Stimulated activated CD8-positive, alpha-beta memory T cell treated with anti-CD3 and anti-CD28 coated beads, Interleukin-7, amount 100 ng/mL, for 1 hour (primary cell): Measurements from ENCODE around the gene MCHR2.

Experiments used
- DNase-seq, 2 donors: peaks; one replicate each; pipeline ENCODE4 v3.0.0-alpha.2; 2020; ENCODE audit warnings: low read depth in 2 of 2

The MCHR2 gene

GRCh38 chr6:99905209-99906106 is 88.6 kb downstream of the MCHR2 start:
- DNase-seq = no peak

DNA sequence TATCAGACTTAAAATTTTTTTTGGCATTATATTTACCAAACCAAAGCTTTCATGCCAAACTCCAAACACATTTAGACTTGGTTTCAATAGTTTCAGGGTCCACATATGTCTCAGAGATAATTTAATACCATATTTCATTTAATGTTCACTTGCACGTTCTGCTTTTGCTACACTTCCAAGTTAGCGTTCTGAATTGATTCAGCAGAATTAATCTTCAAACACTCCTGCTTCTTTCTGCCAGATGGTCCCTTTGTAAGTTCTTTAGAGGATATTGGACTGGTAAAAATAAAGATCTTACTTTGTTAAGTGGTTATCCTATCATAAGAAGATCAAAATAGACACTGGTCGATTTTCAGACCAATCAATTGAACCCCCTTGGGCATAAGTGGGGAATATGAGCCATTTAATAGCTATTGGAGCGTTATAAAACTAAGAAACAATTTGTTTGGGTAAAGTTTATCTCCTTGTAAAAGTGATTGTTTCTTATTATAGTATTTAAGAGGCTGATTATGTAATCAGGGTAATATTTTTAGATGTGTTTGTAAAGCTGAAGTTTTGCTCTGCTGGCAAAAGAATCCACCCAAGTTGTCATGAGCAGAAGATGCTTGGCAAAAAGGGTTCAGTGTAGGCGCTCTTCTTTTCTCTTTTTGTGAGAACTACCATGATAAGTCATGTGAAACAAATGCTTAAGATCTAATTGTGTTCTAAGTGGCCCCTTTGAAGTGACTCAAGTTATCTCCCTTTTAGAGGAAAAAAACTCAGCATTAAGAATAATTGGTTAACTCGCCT is 92.2 kb downstream of the MCHR2 start:
- DNase-seq = no peak

- no peak for DNase-seq
Measured at GRCh38 chr6:99894815-99895214, 99.2 kb downstream of the MCHR2 start.

DNA sequence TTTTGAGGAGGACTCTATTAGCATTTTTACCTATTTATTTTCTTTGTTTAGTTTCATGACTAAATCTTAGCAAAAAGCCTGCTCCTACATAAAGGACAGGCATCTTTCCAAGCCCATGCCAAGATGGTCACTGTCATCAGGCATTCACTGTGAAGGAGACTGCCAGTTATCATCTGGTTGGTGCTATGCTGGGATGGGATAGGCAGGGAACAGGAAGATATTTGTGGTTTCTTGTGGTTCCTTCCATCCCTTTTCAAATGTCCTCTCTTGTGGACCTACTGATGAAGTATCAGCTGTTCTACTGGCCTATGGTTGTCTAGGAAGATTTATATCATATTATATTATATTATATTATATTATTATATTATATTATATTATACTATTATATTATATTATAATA is 107.0 kb downstream of the MCHR2 start:
- DNase-seq = no peak

DNA sequence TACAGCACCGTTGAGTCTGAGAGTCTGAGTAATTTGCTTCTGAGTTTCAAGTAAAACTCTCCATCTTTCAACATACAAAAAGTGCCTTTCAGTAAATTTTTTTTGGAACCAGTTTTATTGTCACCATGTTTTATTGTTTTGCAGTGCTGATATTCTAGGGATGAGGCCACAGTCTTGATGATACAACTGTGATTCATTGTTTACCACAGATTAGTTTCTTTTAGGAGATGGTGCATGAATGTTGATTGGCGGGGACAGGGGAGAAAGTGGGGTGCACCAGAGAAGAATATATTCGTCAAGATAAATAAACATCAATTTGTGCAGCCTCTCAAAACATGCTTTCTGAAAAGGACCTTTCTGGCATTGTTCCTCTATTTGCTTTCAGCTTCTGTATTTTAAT is 109.0 kb downstream of the MCHR2 start:
- DNase-seq = no peak

DNA sequence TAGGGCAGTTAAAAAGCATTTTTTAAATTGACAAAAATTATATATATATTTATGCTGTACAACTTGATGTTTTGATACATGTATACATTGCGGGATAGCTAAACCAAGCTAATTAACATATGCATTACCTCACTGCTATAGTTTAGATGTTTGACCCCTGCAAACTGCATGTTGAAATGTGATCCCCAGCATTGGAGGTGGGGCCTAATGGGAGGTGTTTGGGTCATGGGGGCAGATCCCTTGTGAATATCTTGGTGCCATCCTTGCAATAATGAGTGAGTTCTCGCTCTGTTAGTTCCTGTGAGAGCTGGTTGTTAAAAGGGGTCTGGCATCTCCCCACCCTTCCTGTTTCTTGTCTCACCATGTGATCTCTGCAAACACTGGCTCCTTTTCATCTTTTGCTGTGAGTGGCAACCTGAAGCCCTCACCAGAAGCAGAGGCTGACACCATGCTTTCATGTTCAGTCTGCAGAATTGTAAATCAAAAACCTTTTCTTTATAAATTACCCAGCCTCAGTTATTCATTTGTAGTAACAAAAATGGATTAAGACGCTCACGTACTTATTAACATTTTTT is 111.8 kb downstream of the MCHR2 start:
- DNase-seq = no peak

- no peak for DNase-seq
Measured at GRCh38 chr6:99879431-99879830, 114.6 kb downstream of the MCHR2 start.

- no peak for DNase-seq
Measured at GRCh38 chr6:99875068-99875467, 119.0 kb downstream of the MCHR2 start.

DNA sequence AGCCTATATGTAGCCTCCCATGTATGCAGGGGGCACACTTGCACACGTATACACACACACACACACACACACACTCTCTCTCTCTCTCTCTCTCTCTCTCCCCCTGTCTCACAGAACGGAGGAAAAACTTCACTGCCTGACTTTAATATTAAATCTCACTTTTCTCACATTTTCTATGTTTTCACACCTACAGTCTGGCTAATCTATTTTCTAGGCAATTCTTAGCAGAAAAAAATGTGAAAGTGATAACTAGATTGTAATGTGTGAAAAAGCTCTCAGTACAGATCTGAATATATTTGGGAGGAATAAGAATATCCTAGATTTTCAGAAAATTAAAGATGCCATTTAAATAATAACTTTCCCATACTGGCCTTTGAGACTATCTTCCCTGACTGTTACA is 120.9 kb downstream of the MCHR2 start:
- no peak for DNase-seq

DNA sequence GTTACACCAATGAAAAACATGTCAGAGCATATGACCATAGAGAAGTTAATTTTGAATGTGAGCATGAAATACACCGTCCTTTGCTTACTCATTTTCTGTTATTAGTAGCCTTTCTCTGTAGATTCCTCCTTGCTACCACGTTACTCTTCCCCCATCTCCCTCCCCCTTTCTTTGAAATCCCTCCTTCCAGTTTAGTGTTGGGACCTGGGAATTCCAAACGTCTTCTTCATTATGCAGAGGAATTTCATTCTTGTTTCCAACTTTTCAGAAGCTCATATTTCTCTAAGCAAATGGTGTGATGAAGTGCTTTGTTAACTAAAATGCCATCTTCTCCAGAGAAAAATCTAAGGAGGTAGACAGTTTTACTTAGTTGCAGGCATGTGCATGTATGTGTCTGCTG is 122.4 kb downstream of the MCHR2 start:
- no peak for DNase-seq
